Chondrocyte (in vitro differentiated cells): ENCODE measurements around the gene C6orf47. TPM values are rescaled to one million over a fixed set of nuclear protein-coding genes. Genes with fewer than 3 reads are reported as not detected.

Experiments used
- DNase-seq: peaks from one replicate; pipeline ENCODE4 v3.0.0; 2021; ENCODE audit warnings: mixed read lengths, low spot score
- H3K27ac Mint-ChIP-seq: one replicate; pipeline ENCODE4 v1.8.0; 2021; ENCODE audit warnings: mild to moderate bottlenecking, moderate library complexity, mixed read lengths; ENCODE audit not compliant: unreplicated experiment
- H3K27me3 Mint-ChIP-seq: 2 replicates; pipeline ENCODE4 v1.8.0; 2021; ENCODE audit warnings: low read depth, mixed read lengths
- H3K36me3 Mint-ChIP-seq: 2 replicates; pipeline ENCODE4 v1.8.0; 2021; ENCODE audit warnings: low read depth, mixed read lengths
- H3K4me1 Mint-ChIP-seq: 2 replicates; pipeline ENCODE4 v1.8.0; 2021; ENCODE audit warnings: low read depth, mild to moderate bottlenecking, mixed read lengths
- H3K4me3 Mint-ChIP-seq: one replicate; pipeline ENCODE4 v1.8.0; 2021; ENCODE audit warnings: mild to moderate bottlenecking, moderate library complexity, mixed read lengths; ENCODE audit not compliant: unreplicated experiment
- H3K9me3 Mint-ChIP-seq: 2 replicates; pipeline ENCODE4 v1.8.0; 2021; ENCODE audit warnings: low read depth, mixed read lengths
- CTCF ChIP-seq: fragments of 200-600 bp; sonication (generic); IDR thresholded peaks from 2 replicates; pipeline ENCODE4 v1.5.0; 2021; ENCODE audit warnings: antibody characterized with exemption, mild to moderate bottlenecking, moderate library complexity
- total RNA-seq: library from RNA; stranded (reverse); gene quantifications from 3 replicates; pipeline ENCODE4 v1.2.1, GENCODE V29; 2021

Gene C6orf47
- total RNA-seq, 1 donor from 2014 or later, result 19.1 TPM

- Mint-ChIP-seq H3K4me3 (no peak overlapping the region), H3K27me3 (no peaks in the 10 kb centered on the region), H3K9me3 (no peaks in the 10 kb centered on the region), H3K4me1 (peaks cover 26% of the 10 kb centered on the region), H3K36me3 (peaks cover 39% of the 10 kb centered on the region), H3K27ac (no peak overlapping the region)
- no peak for DNase-seq
- TF ChIP-seq CTCF, result no peak
Measured at GRCh38 chr6:31624070-31624469, 36.5 kb downstream of the C6orf47 start.

GRCh38 chr6:31622684-31623091, 37.9 kb downstream of the C6orf47 start:
- Mint-ChIP-seq H3K27ac (peak overlapping the region; percentile 91), H3K27me3 (no peaks in the 10 kb centered on the region), H3K36me3 (peaks cover 30% of the 10 kb centered on the region), H3K4me1 (peaks cover 26% of the 10 kb centered on the region), H3K4me3 (peak overlapping the region; percentile 98), H3K9me3 (no peaks in the 10 kb centered on the region)
- no peak for DNase-seq
- no peak for TF ChIP-seq CTCF

- TF ChIP-seq CTCF, result no peak
- H3K27ac Mint-ChIP-seq, result peak overlapping the region; percentile 91
- DNase-seq, result no peak
- peaks cover 24% of the 10 kb centered on the region for H3K36me3 Mint-ChIP-seq
- peak overlapping the region; percentile 98 for H3K4me3 Mint-ChIP-seq
- peaks cover 26% of the 10 kb centered on the region for H3K4me1 Mint-ChIP-seq
- H3K9me3 Mint-ChIP-seq, result no peaks in the 10 kb centered on the region
- no peaks in the 10 kb centered on the region for H3K27me3 Mint-ChIP-seq
Measured at GRCh38 chr6:31621991-31622390, 38.6 kb downstream of the C6orf47 start.

- Mint-ChIP-seq H3K27me3 (no peaks in the 10 kb centered on the region), H3K9me3 (no peaks in the 10 kb centered on the region), H3K36me3 (peaks cover 21% of the 10 kb centered on the region), H3K27ac (peak overlapping the region; percentile 91), H3K4me1 (peaks cover 26% of the 10 kb centered on the region), H3K4me3 (peak overlapping the region; percentile 98)
- no peak for DNase-seq
- TF ChIP-seq CTCF, result no peak
Measured at GRCh38 chr6:31621320-31621939, 39.1 kb downstream of the C6orf47 start.

GRCh38 chr6:31620586-31621319, 39.8 kb downstream of the C6orf47 start, which contains the start of gene PRRC2A:
Gene PRRC2A (plus strand): TSS chr6:31620715. CDS start chr6:31622790, 2,075 bp downstream.
- peak; percentile 8 for TF ChIP-seq CTCF
- H3K27ac Mint-ChIP-seq, result peak within 1 kb of the TSS; percentile 100
- H3K36me3 Mint-ChIP-seq, result peaks cover 15% of the 10 kb centered on the region
- H3K4me3 Mint-ChIP-seq, result peak within 1 kb of the TSS; percentile 98
- peak; percentile 95 for DNase-seq
- no peaks in the 10 kb centered on the region for H3K9me3 Mint-ChIP-seq
- peaks cover 26% of the 10 kb centered on the region for H3K4me1 Mint-ChIP-seq
- no peaks in the 10 kb centered on the region for H3K27me3 Mint-ChIP-seq
